HG03025 (cell line): ENCODE data around the gene AKAP1.
"Not testable (repeated sequence)": the region's sequence is repeated elsewhere in the genome, so short reads cannot be mapped to it uniquely, and the experiment has no call there.

Experiments
- ATAC-seq: cut with Tn5 transposase; IDR thresholded peaks from one replicate; pipeline ENCODE4 v1.9.1; 2021; ENCODE audit warnings: mild to moderate bottlenecking, moderate library complexity; ENCODE audit not compliant: unreplicated experiment, low FRiP score

The AKAP1 gene

DNA sequence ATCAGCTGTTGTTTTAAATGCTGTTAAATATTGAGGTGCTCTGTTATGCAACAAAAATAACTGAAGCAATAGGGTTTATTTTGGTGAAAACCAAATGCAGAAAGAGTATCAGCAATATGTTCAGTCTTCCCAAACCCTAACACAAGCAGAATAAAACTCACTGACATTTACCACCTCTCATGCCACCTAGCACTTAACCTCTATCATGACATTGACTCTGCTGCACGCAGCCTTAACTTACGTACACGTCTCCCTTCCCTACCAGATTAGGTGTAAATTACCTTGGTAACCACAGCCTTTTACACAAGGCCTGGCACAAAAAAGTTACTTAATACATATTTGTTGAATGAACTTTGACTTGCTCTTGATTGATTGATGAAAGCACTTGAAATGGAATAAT lies 9.9 kb upstream of the AKAP1 start:
- ATAC-seq: no peak

- ATAC-seq: no peak
Observed at GRCh38 chr17:57075785-57076184, 9.3 kb upstream of the AKAP1 start.

DNA sequence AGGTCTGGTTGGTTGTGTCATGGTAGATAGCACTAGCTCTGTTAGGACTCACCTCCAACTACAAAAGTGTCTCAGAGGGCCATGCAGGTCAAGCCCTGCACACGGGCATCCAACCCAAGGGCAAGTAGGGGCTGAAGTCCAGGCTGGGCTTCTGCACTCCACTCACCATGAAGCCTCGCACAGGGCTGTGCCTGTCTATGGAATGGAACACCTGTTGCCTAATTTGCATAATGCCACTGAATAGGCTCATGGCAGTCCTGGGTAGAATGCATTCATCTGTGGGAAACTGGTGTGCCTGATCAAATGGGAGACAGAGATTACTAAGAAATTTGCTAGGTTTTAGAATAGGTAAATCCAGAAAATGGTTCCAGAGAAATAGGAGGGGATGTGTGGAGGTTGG lies 8.0 kb upstream of the AKAP1 start:
- ATAC-seq: no peak

- ATAC-seq: no peak
Observed at GRCh38 chr17:57078274-57078673, 6.8 kb upstream of the AKAP1 start.

GRCh38 chr17:57080718-57081117 lies 4.3 kb upstream of the AKAP1 start:
- no peak for ATAC-seq

- no peak for ATAC-seq
Observed at GRCh38 chr17:57082441-57082840, 2.6 kb upstream of the AKAP1 start.

GRCh38 chr17:57084361-57084801 lies 665 bp upstream of the AKAP1 start:
- ATAC-seq: no peak

GRCh38 chr17:57085448-57086068 lies 512 bp downstream of the AKAP1 start:
- ATAC-seq: peak; percentile 20

DNA sequence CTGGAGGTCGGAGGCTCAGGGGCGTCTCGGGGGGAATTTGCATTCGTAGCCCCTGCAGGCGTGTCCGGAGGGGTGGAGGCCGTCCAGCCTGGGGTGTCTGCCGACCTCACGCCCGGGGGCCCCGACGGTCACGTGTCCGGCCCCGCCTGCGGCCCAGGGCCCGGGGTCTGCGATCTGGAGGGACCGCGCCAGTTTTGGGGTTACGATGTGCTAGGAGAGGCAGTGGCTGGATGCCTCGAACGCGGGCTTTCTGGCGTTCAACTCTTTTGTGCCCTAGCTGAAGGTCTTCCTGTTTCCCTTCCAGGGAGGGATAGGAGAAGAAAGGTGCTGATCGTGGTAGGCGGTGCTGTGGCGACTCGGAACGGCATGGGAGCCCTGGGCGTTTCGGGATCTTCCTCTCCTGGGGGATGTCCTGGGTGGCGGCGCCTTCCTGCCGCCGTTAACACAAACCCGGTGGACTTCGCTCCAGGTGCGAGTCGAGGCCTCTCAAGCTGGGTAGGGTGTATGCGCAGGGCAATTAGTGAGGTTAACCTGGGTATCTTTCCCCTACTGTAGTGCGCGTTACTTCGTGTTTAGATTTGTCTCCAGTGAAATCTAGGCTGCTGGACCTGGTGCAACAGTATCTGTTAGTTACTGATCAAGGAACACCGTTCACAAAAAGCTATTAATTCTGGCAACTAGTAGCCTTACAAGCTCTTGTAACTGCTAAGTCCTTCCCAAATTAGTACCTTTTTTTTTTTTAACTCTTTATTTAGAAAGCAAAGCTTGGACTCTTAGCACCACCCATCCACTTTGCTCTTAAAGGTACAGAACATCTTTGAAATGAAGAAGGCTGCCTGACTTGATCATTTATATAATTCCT lies 1.3 kb downstream of the AKAP1 start:
- no peak for ATAC-seq

DNA sequence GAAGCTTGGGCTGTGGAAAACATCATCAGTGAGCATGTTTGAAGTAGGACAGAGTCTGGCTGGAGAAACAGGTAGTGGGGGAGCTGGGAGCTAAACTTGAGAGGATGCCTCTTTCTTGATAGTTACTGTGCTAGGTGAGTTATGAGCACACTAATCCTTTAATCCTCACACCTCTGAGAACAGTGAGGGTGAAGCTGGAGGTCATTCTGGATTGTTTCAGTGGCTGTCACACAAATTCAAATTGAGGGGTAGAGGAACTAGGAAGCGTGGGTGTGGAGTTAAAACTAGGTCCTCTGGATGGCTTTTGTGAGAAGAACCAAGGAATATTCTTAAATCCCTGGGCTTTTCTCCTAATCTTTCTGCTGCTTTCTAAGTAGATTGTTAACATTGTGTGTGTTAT lies 3.3 kb downstream of the AKAP1 start:
- no peak for ATAC-seq

- no peak for ATAC-seq
Observed at GRCh38 chr17:57089391-57089790, 4.3 kb downstream of the AKAP1 start.

DNA sequence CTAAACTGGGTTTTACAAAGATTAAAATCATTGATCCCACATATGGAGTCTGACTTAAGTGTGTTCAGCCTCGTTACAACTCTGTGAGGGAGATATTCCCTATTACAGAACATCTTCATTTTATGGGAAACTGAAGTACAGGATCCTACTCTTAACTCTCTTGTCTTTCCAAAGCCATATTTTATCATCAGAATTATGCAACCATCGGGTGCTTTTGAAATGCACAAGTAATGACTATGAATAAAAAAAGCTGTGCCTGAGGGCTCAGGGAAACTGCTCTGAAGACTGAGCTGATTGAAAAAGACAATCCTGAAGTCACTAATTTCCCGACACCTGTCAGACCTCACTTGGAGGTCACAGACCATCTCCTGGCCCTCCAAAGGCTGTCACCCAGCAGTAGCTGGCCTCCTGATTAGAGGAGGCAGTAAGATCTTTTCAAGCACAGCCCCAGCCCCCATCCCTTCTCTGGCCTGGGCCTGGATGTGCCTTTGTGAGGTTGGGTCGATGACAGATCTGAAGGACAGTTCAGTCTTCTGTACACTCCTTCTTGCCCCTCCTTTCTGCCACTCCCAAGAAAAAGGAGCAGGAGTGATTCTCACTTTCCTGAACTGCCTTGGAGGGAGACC lies 5.6 kb downstream of the AKAP1 start:
- no peak for ATAC-seq

GRCh38 chr17:57091186-57091618 lies 6.2 kb downstream of the AKAP1 start:
- no peak for ATAC-seq

DNA sequence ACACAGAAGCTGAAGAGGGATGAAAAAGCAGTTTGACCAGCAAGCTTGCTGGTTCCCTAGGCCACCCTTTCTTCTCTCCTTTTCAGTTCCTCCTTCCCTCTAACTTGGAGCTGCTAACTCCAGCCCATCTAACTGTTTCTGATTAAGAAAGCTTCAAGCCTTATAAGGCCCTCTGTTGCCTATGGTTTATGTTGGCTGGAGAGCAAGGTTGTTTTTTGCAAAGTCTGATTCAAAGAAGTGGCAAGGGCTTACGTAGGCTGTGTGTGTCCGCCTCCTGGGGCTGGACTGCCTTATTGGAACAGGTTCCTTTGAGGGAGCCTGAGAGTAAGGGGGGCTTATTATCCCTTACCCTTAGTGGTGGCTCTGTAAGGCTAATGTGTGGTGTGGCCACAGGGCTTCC lies 7.1 kb downstream of the AKAP1 start:
- no peak for ATAC-seq

- no peak for ATAC-seq
Observed at GRCh38 chr17:57092779-57093178, 7.7 kb downstream of the AKAP1 start.

DNA sequence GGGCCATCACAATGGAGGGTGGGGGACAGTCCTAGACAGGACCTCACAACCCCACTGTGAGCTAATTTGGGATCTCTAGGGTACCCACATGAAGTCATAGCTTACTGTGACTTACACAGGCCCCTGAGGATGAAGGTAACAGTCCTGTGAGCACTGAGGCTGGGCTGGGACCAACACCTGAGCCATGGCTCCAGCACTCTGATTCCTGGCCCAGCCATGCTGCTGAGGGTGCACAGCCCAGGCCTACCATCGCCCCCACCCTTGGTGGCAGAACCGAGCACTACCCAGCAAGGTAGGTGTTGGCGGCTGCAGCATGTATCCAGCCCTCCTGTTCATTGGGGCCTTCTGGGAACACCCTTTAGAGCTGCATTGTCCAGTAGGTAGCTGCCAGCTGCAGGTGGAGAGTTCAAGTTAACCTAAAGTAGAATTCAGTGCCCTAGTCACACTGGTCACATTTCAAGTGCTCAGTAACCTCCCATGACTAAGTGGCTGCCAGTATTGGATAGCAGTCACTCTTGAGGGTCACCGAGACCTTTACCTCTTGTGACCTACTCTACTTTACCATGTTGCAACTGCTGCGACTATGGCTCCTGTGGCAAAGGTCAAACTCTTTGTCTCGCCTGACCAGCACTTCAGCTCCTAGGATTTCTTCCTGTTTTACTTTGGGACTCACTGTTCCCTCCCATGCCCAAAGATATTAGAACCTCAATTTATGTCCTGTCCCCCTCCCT lies 11.6 kb downstream of the AKAP1 start:
- ATAC-seq: no peak

DNA sequence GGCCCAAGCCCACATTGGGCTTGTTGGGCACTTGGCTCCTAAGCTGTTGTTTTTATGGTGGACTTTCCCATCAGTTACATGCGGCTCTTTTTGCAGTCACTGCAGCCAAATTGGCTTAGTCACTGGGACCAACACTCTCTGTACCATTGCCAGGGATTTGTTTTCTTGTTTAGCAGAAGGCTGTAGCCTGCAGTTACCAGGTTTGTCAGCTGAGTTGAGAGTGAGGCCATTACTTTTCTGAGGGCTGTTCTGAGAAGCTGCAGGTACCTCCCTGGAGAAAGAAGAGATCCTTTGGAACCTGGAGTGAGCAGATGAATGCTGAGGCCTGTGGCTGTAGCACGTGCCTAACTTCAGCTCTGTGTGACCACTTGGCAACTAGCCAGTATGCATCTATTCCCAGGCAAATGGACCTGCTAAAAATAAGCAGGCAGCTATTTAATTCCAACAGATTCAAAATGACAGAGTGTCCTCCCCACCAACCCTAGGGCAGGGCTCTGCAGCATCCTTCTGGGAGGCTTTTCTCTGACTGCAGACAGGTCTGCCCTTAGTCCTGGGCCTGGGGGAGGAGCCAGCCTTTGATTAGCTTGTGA lies 12.9 kb downstream of the AKAP1 start:
- ATAC-seq: no peak

GRCh38 chr17:57099165-57099564 lies 14.1 kb downstream of the AKAP1 start:
- ATAC-seq: no peak

DNA sequence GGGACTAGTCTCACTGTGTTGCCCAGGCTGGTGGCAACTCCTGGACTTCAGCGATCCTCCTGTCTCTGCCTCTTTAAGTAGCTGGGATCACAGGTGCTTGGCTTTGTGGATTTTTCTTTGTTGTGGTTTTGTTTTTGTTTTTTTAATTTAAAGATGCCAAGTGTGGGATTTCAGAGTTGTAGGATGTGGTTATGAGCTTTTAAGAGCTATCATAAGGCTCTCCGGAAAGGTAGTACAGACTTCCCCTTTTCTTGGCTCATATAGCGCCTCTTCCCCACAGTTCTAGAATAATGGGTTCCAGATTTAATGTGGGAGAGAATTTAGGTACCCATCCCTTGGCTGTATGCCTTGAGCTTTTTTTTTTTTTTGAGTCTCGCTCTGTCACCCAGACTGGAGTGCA lies 17.1 kb downstream of the AKAP1 start:
- no peak for ATAC-seq

- not testable (repeated sequence) for ATAC-seq
Observed at GRCh38 chr17:57102660-57103059, 17.6 kb downstream of the AKAP1 start.
